Gastroesophageal sphincter (tissue), 3 donors: ENCODE data around the gene MGAT3.

Source experiments
- EP300 ChIP-seq: sonication (generic); formaldehyde crosslinking; IDR thresholded peaks from one replicate; pipeline ENCODE4 v1.6.1; 2017; ENCODE audit warnings: antibody characterized with exemption, mild to moderate bottlenecking
- POLR2A ChIP-seq, 2 donors: fragments of 450-650 bp; IDR thresholded peaks; one replicate each; pipeline ENCODE4 v1.6.1; 2017; ENCODE audit warnings: antibody characterized with exemption in 2 of 2, mild to moderate bottlenecking in 2 of 2, moderate library complexity in 1 of 2
- TF ChIP-seq, protein P1 (sequence below), 4 experiments: fragments of 200-600 bp in 2 of 4; fragments of 450-650 bp in 2 of 4; sonication (generic) in 1 of 4; IDR thresholded peaks; one replicate each; pipeline ENCODE4 v1.5.1; 2017 to 2019; ENCODE audit warnings: antibody characterized with exemption in 4 of 4, mild to moderate bottlenecking in 2 of 4, moderate library complexity in 2 of 4

DNA sequence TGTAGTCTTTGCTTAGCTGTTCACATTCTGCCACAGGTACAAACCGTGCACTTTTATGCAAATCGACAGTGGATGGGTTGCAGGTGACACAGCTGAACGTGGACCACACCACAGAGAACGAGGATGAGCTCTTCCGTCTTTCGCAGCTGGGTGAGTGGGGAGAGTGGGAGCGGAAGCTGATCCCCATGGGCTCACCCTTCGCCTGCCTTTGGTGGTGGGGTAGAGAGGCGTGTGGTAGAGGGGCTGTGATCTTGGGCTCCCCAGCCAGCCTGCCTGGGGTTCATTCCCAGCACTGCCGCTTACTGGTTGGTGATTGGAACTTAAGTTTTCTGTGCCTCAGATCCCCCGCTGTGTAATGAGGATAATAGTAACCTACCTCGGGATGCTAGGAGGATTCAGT lies 38.1 kb upstream of the MGAT3 start:
- TF ChIP-seq, protein P1, sequence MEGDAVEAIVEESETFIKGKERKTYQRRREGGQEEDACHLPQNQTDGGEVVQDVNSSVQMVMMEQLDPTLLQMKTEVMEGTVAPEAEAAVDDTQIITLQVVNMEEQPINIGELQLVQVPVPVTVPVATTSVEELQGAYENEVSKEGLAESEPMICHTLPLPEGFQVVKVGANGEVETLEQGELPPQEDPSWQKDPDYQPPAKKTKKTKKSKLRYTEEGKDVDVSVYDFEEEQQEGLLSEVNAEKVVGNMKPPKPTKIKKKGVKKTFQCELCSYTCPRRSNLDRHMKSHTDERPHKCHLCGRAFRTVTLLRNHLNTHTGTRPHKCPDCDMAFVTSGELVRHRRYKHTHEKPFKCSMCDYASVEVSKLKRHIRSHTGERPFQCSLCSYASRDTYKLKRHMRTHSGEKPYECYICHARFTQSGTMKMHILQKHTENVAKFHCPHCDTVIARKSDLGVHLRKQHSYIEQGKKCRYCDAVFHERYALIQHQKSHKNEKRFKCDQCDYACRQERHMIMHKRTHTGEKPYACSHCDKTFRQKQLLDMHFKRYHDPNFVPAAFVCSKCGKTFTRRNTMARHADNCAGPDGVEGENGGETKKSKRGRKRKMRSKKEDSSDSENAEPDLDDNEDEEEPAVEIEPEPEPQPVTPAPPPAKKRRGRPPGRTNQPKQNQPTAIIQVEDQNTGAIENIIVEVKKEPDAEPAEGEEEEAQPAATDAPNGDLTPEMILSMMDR (IDR thresholded peaks at IDR 0.05): no peak
- TF ChIP-seq EP300: no peak
- no peak for TF ChIP-seq POLR2A (IDR thresholded peaks at IDR 0.05)
